ENCODE data around the gene NHLRC4.

DNA sequence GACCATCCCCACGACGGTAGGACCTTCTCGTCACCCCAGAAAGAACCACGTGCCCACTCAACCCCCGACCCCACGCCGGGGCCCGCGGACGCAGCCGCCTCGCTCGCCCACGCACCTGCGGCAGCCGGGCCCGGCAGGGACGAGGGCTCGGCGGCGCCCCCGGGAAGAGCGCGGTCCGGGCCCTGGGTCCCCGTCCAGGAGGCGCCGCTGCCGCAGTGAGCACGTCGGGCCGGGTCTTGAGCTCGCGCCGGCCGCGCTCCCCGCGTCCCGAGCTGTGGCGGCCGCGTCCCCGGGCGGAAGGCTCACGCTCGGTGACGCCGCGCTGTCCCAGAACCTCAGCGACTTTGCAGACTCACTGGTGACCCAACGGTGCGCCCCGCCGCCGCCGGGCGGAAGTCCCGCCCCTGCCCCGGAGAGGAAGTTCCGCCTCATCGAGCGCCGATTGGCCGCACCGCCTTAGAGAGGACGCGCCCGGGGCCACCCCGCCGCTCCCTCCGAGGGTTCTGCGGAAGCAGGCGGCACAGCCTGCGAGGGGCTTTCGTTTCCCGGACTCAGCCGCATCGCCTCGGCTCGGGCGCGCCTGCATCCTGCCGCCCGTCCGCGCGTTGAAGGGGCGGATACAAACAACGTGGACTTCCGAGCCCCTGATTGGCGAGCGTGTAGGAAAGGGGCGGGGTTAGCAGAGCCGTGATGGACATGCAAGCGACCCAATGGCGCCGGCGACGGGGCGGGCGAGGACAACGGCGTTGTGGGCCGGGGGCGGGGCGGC is 22.3 kb downstream of the NHLRC4 start:
- TF ChIP-seq, protein P1, sequence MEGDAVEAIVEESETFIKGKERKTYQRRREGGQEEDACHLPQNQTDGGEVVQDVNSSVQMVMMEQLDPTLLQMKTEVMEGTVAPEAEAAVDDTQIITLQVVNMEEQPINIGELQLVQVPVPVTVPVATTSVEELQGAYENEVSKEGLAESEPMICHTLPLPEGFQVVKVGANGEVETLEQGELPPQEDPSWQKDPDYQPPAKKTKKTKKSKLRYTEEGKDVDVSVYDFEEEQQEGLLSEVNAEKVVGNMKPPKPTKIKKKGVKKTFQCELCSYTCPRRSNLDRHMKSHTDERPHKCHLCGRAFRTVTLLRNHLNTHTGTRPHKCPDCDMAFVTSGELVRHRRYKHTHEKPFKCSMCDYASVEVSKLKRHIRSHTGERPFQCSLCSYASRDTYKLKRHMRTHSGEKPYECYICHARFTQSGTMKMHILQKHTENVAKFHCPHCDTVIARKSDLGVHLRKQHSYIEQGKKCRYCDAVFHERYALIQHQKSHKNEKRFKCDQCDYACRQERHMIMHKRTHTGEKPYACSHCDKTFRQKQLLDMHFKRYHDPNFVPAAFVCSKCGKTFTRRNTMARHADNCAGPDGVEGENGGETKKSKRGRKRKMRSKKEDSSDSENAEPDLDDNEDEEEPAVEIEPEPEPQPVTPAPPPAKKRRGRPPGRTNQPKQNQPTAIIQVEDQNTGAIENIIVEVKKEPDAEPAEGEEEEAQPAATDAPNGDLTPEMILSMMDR (conservative IDR thresholded peaks at IDR 0.05 in 1 of 2, IDR thresholded peaks at IDR 0.05 in 1 of 2; ENCODE audit: low read depth in 1 of 2, low read length in 2 of 2) = no peak
- no peak for TF ChIP-seq EZH2 (IDR thresholded peaks at IDR 0.05; ENCODE audit: low read length, missing control alignments)
